H1 (cell line): Measurements from ENCODE around the gene TNC.

Source experiments
- CHD1 ChIP-seq: IDR thresholded peaks from 2 replicates; pipeline ENCODE4 v1.6.1; 2012; ENCODE audit warnings: low read depth, low read length, improper control_type of control experiment
- HDAC6 ChIP-seq: IDR thresholded peaks from one replicate; pipeline ENCODE4 v1.7.1; 2012; ENCODE audit warnings: low read depth, mild to moderate bottlenecking, inconsistent platforms, low read length, moderate library complexity
- MAFK ChIP-seq: IDR thresholded peaks from 2 replicates; pipeline ENCODE4 v1.6.1; 2012; ENCODE audit warnings: low read depth, mild to moderate bottlenecking, improper control_type of control experiment, low read length
- POLR2A ChIP-seq, 2 experiments: IDR thresholded peaks; 1 replicate in 1 of 2; 2 replicates in 1 of 2; pipeline ENCODE4 v1.6.1; 2011; ENCODE audit warnings: low read depth in 2 of 2, low read length in 2 of 2, mild to moderate bottlenecking in 2 of 2; ENCODE audit errors: control extremely low read depth in 1 of 2
- RAD21 ChIP-seq, 2 experiments: IDR thresholded peaks in 1 of 2; conservative IDR thresholded peaks in 1 of 2; 2 replicates each; pipeline ENCODE4 v1.6.1; 2011; ENCODE audit warnings: low read depth in 2 of 2, low read length in 2 of 2, improper control_type of control experiment in 1 of 2, inconsistent platforms in 1 of 2, mild to moderate bottlenecking in 1 of 2, moderate library complexity in 1 of 2
- SUZ12 ChIP-seq: fragments of 200-600 bp; sonication (generic); IDR thresholded peaks from 2 replicates; pipeline ENCODE4 v1.6.1; 2012; ENCODE audit warnings: mild to moderate bottlenecking, inconsistent platforms, low read length, moderate library complexity, mixed read lengths
- TCF12 ChIP-seq: IDR thresholded peaks from 2 replicates; pipeline ENCODE4 v1.6.1; 2011; ENCODE audit warnings: low read depth, mild to moderate bottlenecking, low read length
- USF2 ChIP-seq: IDR thresholded peaks from 2 replicates; pipeline ENCODE4 v1.6.1; 2011; ENCODE audit warnings: low read length, improper control_type of control experiment
- ZNF274 ChIP-seq: IDR thresholded peaks from 2 replicates; pipeline ENCODE4 v1.7.0; 2012; ENCODE audit warnings: low read length, borderline replicate concordance; ENCODE audit errors: extremely low read depth
- TF ChIP-seq, protein P1 (sequence below), 3 experiments: IDR thresholded peaks; 1 replicate in 2 of 3; 2 replicates in 1 of 3; pipeline versions ENCODE4 v1.5.1 to v1.6.1; 2011; ENCODE audit warnings: low read length in 3 of 3, mild to moderate bottlenecking in 3 of 3, inconsistent platforms in 2 of 3, low read depth in 1 of 3, moderate library complexity in 1 of 3; ENCODE audit not compliant: insufficient read depth in 1 of 3; ENCODE audit errors: control extremely low read depth in 1 of 3

DNA sequence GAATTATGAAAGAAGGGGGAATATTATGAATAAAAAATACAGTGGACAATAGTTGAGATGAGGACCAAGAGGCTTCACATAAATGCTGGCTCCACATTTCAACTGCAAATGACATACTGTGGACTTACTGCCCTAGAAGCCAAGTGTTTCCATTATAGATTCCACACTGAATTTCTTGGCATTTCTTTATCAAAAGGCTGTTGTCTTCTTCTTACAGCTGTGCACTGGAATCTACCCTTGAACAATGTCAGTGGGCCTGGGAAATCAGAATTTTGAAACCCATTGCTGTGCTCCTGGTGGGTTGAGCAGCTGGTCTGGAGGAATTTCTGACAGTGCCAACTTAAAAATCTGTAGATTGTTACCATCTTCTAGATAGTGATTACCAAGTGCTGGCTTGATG lies 49.9 kb downstream of the TNC start:
- no peak for TF ChIP-seq USF2
- no peak for TF ChIP-seq CHD1
- TF ChIP-seq HDAC6: no peak
- TF ChIP-seq ZNF274: no peak
- TF ChIP-seq, protein P1, sequence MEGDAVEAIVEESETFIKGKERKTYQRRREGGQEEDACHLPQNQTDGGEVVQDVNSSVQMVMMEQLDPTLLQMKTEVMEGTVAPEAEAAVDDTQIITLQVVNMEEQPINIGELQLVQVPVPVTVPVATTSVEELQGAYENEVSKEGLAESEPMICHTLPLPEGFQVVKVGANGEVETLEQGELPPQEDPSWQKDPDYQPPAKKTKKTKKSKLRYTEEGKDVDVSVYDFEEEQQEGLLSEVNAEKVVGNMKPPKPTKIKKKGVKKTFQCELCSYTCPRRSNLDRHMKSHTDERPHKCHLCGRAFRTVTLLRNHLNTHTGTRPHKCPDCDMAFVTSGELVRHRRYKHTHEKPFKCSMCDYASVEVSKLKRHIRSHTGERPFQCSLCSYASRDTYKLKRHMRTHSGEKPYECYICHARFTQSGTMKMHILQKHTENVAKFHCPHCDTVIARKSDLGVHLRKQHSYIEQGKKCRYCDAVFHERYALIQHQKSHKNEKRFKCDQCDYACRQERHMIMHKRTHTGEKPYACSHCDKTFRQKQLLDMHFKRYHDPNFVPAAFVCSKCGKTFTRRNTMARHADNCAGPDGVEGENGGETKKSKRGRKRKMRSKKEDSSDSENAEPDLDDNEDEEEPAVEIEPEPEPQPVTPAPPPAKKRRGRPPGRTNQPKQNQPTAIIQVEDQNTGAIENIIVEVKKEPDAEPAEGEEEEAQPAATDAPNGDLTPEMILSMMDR (IDR thresholded peaks at IDR 0.05; ENCODE audit: control extremely low read depth in 1 of 3, insufficient read depth in 1 of 3, low read depth in 1 of 3, low read length in 3 of 3): no peak
- no peak for TF ChIP-seq MAFK
- TF ChIP-seq RAD21 (IDR thresholded peaks at IDR 0.05 in 1 of 2, conservative IDR thresholded peaks at IDR 0.05 in 1 of 2; ENCODE audit: low read depth in 2 of 2, low read length in 2 of 2): no peak
- no peak for TF ChIP-seq POLR2A (IDR thresholded peaks at IDR 0.05; ENCODE audit: control extremely low read depth in 1 of 2, low read depth in 2 of 2, low read length in 2 of 2)
- TF ChIP-seq TCF12: no peak
- TF ChIP-seq SUZ12: no peak
